IMR-90 (cell line): ENCODE results near the gene POLR2F. TPM values are rescaled to one million over a fixed set of nuclear protein-coding genes. Genes with fewer than 3 reads are reported as not detected.

Experiments
- ATAC-seq: fragments of 200-7000 bp; cut with Tn5 transposase; 2 replicates; pipeline ENCODE4 v1.9.1; 2020; ENCODE audit warnings: low read depth, mild to moderate bottlenecking, moderate library complexity
- BruUV-seq: library from RNA; stranded (reverse); fragments of 400-500 nt; replicated peaks from 2 replicates; lab custom pipeline; 2021; lab: Mats Ljungman, UMichigan
- CTCF ChIA-PET: fragments of 300-600 bp; formaldehyde crosslinking; extraction: SDS; loops from one replicate; lab custom pipeline; 2021; ENCODE audit warnings: antibody characterized with exemption; lab: Yijun Ruan, JAX
- POLR2A ChIA-PET: fragments of 300-600 bp; sonication (Branson Sonifier 250); formaldehyde crosslinking; loops from one replicate; lab custom pipeline; 2022; ENCODE audit warnings: antibody characterized with exemption; ENCODE audit not compliant: unreplicated experiment; lab: Charles Lee
- DNase-seq: peaks from one replicate; pipeline ENCODE4 v3.0.0; 2013
- H2AFZ ChIP-seq: replicated peaks from 2 replicates; pipeline ENCODE3; 2013; ENCODE audit warnings: low read length, mild to moderate bottlenecking; ENCODE audit not compliant: poor library complexity
- H2AK5ac ChIP-seq: 2 replicates; pipeline ENCODE4 v1.6.1; 2013; ENCODE audit warnings: low read depth, low read length, inconsistent platforms
- H2AK9ac ChIP-seq: replicated peaks from 2 replicates; pipeline ENCODE3; 2013; ENCODE audit warnings: mild to moderate bottlenecking, low read depth, low read length, moderate library complexity; ENCODE audit not compliant: poor library complexity
- H2BK120ac ChIP-seq: 2 replicates; pipeline ENCODE4 v1.6.1; 2013; ENCODE audit warnings: low read depth, low read length, inconsistent platforms
- H2BK15ac ChIP-seq: 3 replicates; pipeline ENCODE4 v1.6.1; 2013; ENCODE audit warnings: low read depth, low read length, inconsistent platforms
- H2BK20ac ChIP-seq: 2 replicates; pipeline ENCODE4 v1.6.1; 2013; ENCODE audit warnings: low read depth, mild to moderate bottlenecking, inconsistent platforms, low read length, moderate library complexity
- H2BK5ac ChIP-seq: 2 replicates; pipeline ENCODE4 v1.6.1; 2013; ENCODE audit warnings: mild to moderate bottlenecking, low read depth, low read length, inconsistent platforms; ENCODE audit not compliant: poor library complexity, severe bottlenecking
- H3K14ac ChIP-seq: replicated peaks from 2 replicates; pipeline ENCODE4 v1.6.1; 2013; ENCODE audit warnings: low read depth, low read length, inconsistent platforms
- H3K18ac ChIP-seq: 2 replicates; pipeline ENCODE4 v1.6.1; 2013; ENCODE audit warnings: low read depth, low read length, control low read depth
- H3K23ac ChIP-seq: 2 replicates; pipeline ENCODE4 v1.6.1; 2013; ENCODE audit warnings: low read depth, low read length, inconsistent platforms
- H3K27ac ChIP-seq: 2 replicates; pipeline ENCODE4 v1.5.1; 2013; ENCODE audit warnings: mild to moderate bottlenecking, control low read depth, low read length; ENCODE audit not compliant: insufficient read depth
- H3K27me3 ChIP-seq: 2 replicates; pipeline ENCODE4 v1.6.1; 2013; ENCODE audit warnings: low read length; ENCODE audit not compliant: control insufficient read depth, insufficient read depth
- H3K36me3 ChIP-seq: 2 replicates; pipeline ENCODE4 v1.6.1; 2013; ENCODE audit warnings: low read length, mixed read lengths; ENCODE audit not compliant: control insufficient read depth, insufficient read depth
- H3K4ac ChIP-seq: 2 replicates; pipeline ENCODE4 v1.6.1; 2013; ENCODE audit warnings: low read depth, low read length, inconsistent platforms
- H3K4me1 ChIP-seq: 2 replicates; pipeline ENCODE4 v1.6.1; 2013; ENCODE audit warnings: low read length, mixed read lengths; ENCODE audit not compliant: control insufficient read depth, insufficient read depth
- H3K4me2 ChIP-seq: 2 replicates; pipeline ENCODE4 v1.6.1; 2013; ENCODE audit warnings: low read depth, mild to moderate bottlenecking, control low read depth, low read length, moderate library complexity
- H3K4me3 ChIP-seq: 2 replicates; pipeline ENCODE4 v1.5.1; 2013; ENCODE audit warnings: low read depth, mild to moderate bottlenecking, control low read depth, low read length, moderate library complexity; ENCODE audit not compliant: insufficient read depth
- H3K56ac ChIP-seq: 2 replicates; pipeline ENCODE4 v1.6.1; 2013; ENCODE audit warnings: low read length, inconsistent platforms; ENCODE audit not compliant: insufficient read depth; ENCODE audit errors: extremely low read depth
- H3K79me1 ChIP-seq, 2 experiments: 2 replicates each; pipeline ENCODE4 v1.6.1; 2013; ENCODE audit warnings: low read length in 2 of 2, inconsistent platforms in 1 of 2, low read depth in 1 of 2
- H3K9ac ChIP-seq: 2 replicates; pipeline ENCODE4 v1.6.1; 2013; ENCODE audit warnings: low read depth, low read length, control low read depth
- H3K9me1 ChIP-seq: 2 replicates; pipeline ENCODE4 v1.6.1; 2013; ENCODE audit warnings: low read length, inconsistent platforms; ENCODE audit not compliant: insufficient read depth
- H3K9me3 ChIP-seq: 2 replicates; pipeline ENCODE4 v1.6.1; 2013; ENCODE audit warnings: low read length; ENCODE audit not compliant: control insufficient read depth, insufficient read depth
- H4K20me1 ChIP-seq: 2 replicates; pipeline ENCODE4 v1.6.1; 2013; ENCODE audit warnings: low read length, inconsistent platforms; ENCODE audit not compliant: insufficient read depth
- H4K5ac ChIP-seq: 2 replicates; pipeline ENCODE4 v1.6.1; 2013; ENCODE audit warnings: mild to moderate bottlenecking, low read depth, low read length, control low read depth
- H4K8ac ChIP-seq, 2 experiments: 2 replicates each; pipeline ENCODE4 v1.6.1; 2013; ENCODE audit warnings: low read depth in 2 of 2, low read length in 2 of 2, control low read depth in 1 of 2, inconsistent platforms in 1 of 2
- H4K91ac ChIP-seq: 2 replicates; pipeline ENCODE4 v1.6.1; 2013; ENCODE audit warnings: low read depth, low read length, inconsistent platforms; ENCODE audit not compliant: insufficient read depth
- BHLHE40 ChIP-seq: fragments of 150-350 bp; IDR thresholded peaks from 2 replicates; pipeline ENCODE4 v1.6.1; 2016; ENCODE audit warnings: mild to moderate bottlenecking, low read depth, low read length
- CEBPB ChIP-seq: IDR thresholded peaks from 2 replicates; pipeline ENCODE4 v1.6.1; 2012; ENCODE audit warnings: low read depth, low read length, improper control_type of control experiment
- CHD1 ChIP-seq: IDR thresholded peaks from 2 replicates; pipeline ENCODE4 v1.6.1; 2012; ENCODE audit warnings: low read depth, low read length, improper control_type of control experiment
- CTCF ChIP-seq: conservative IDR thresholded peaks from 2 replicates; pipeline ENCODE4 v1.5.1; 2012; ENCODE audit warnings: mild to moderate bottlenecking, low read depth, low read length, improper control_type of control experiment
- ELK1 ChIP-seq: fragments of 150-350 bp; IDR thresholded peaks from 2 replicates; pipeline ENCODE4 v1.6.1; 2016; ENCODE audit warnings: low read depth, mild to moderate bottlenecking, low read length, moderate library complexity, borderline replicate concordance
- FOS ChIP-seq: fragments of 150-350 bp; IDR thresholded peaks from 2 replicates; pipeline ENCODE4 v1.6.1; 2016; ENCODE audit warnings: low read depth, low read length
- MAFK ChIP-seq: IDR thresholded peaks from 2 replicates; pipeline ENCODE4 v1.6.1; 2012; ENCODE audit warnings: low read depth, low read length, improper control_type of control experiment
- MAZ ChIP-seq: IDR thresholded peaks from 2 replicates; pipeline ENCODE4 v1.6.1; 2012; ENCODE audit warnings: low read depth, mild to moderate bottlenecking, low read length, improper control_type of control experiment, moderate library complexity, borderline replicate concordance
- MXI1 ChIP-seq: IDR thresholded peaks from 2 replicates; pipeline ENCODE4 v1.6.1; 2012; ENCODE audit warnings: low read depth, mild to moderate bottlenecking, low read length, moderate library complexity, borderline replicate concordance
- NFE2L2 ChIP-seq: fragments of 150-350 bp; IDR thresholded peaks from 2 replicates; pipeline ENCODE4 v1.6.1; 2016; ENCODE audit warnings: low read depth, mild to moderate bottlenecking, low read length
- POLR2A ChIP-seq: IDR thresholded peaks from 2 replicates; pipeline ENCODE4 v1.6.1; 2012; ENCODE audit warnings: mild to moderate bottlenecking, low read depth, low read length
- RAD21 ChIP-seq: IDR thresholded peaks from 2 replicates; pipeline ENCODE4 v1.6.1; 2012; ENCODE audit warnings: low read length, improper control_type of control experiment
- RCOR1 ChIP-seq: IDR thresholded peaks from 2 replicates; pipeline ENCODE4 v1.6.1; 2012; ENCODE audit warnings: mild to moderate bottlenecking, low read length, improper control_type of control experiment; ENCODE audit not compliant: insufficient replicate concordance
- RFX5 ChIP-seq: IDR thresholded peaks from 2 replicates; pipeline ENCODE4 v1.8.0; 2012; ENCODE audit warnings: low read depth, mild to moderate bottlenecking, low read length, moderate library complexity
- SMC3 ChIP-seq: fragments of 150-350 bp; IDR thresholded peaks from 2 replicates; pipeline ENCODE4 v1.6.1; 2016; ENCODE audit warnings: low read depth, mild to moderate bottlenecking, antibody characterized with exemption, low read length, moderate library complexity
- USF2 ChIP-seq: fragments of 150-350 bp; IDR thresholded peaks from 2 replicates; pipeline ENCODE4 v1.6.1; 2017; ENCODE audit warnings: mild to moderate bottlenecking, antibody characterized with exemption, low read length, low read depth
- WGBS, 2 experiments: methylation state at CpG; one replicate each; pipeline versions ENCODE4 v1.1.5 to v1.1.7; 2013; ENCODE audit warnings: missing lambda C conversion rate in 2 of 2; ENCODE audit not compliant: insufficient read length in 1 of 2; ENCODE audit errors: extremely low coverage in 2 of 2; 5-methylcytosine and 5-hydroxymethylcytosine counted together
- dilution Hi-C: fragments of 300-500 bp; cut with HindIII; formaldehyde crosslinking; loops from one replicate; pipeline ENCODE4 v1.14.3; 2018; ENCODE audit warnings: low sequenced_read_pairs; ENCODE audit not compliant: unreplicated experiment
- in situ Hi-C: fragments of 300-500 bp; cut with MboI; formaldehyde crosslinking; loops from 3 replicates; pipeline ENCODE4 v1.14.3; 2019; ENCODE audit warnings: low sequenced_read_pairs, inconsistent platforms, mixed read lengths
- intact Hi-C: fragments of 100-400 bp; cut with micrococcal nuclease; formaldehyde crosslinking; loops from 2 replicates; pipeline ENCODE4 v1.10.0; 2022
- polyA plus RNA-seq, 3 experiments: library from polyadenylated mRNA; depleted of rRNA; stranded (reverse); fragments of >200 nt; gene quantifications; 2 replicates each; pipeline ENCODE4 v1.2.3, GENCODE V29; 2012; ENCODE audit warnings: low replicate concordance in 1 of 3
- total RNA-seq: library from RNA; depleted of rRNA; stranded (reverse); fragments of >200 nt; gene quantifications from 2 replicates; pipeline ENCODE4 v1.2.3, GENCODE V29; 2012

POLR2F gene
- total and polyA plus RNA-seq, 2 of the 4 experiments (the other 2 are of a cell fraction): 26.0 to 147 TPM

GRCh38 chr22:37920126-37920525 lies 33.4 kb upstream of the POLR2F start:
- Histone ChIP-seq H2AFZ (no peak overlapping the region), H4K8ac (no peak overlapping the region), H2BK15ac (no peak overlapping the region), H3K4me2 (no peak overlapping the region), H4K20me1 (peaks cover 7% of the 10 kb centered on the region), H3K79me1 (peaks cover 0 to 23% of the 10 kb centered on the region in 2 experiments; a peak in 1 of 4 replicates), H3K27me3 (no peaks in the 10 kb centered on the region), H2BK120ac (no peak overlapping the region), H3K9me1 (no peaks in the 10 kb centered on the region), H2AK5ac (no peak overlapping the region), H2BK5ac (no peak overlapping the region), H3K4ac (no peak overlapping the region), H3K36me3 (peaks cover 57% of the 10 kb centered on the region), H3K14ac (no peak overlapping the region), H3K56ac (no peak overlapping the region), H2AK9ac (no peak overlapping the region), H3K9ac (no peak overlapping the region), H4K91ac (no peak overlapping the region), H3K9me3 (no peaks in the 10 kb centered on the region), H3K27ac (no peak overlapping the region), H3K4me1 (no peaks in the 10 kb centered on the region), H2BK20ac (no peak overlapping the region), H3K23ac (no peak overlapping the region), H3K4me3 (no peak overlapping the region), H4K5ac (no peak overlapping the region), H3K18ac (no peak overlapping the region)
- no CpG with 5 or more reads among the region's 5 CpGs for WGBS, 2 experiments
- ChIA-PET POLR2A (no interaction called here), CTCF (no interaction called here)
- TF ChIP-seq POLR2A (no peak), RFX5 (no peak), MAZ (no peak), MXI1 (no peak), MAFK (no peak), ELK1 (no peak), CHD1 (no peak), RCOR1 (no peak), CTCF (no peak), SMC3 (no peak), NFE2L2 (no peak), USF2 (no peak), FOS (no peak), CEBPB (no peak), BHLHE40 (no peak), RAD21 (no peak)
- dilution Hi-C loops: no loop called here
- DNase-seq (no peak), ATAC-seq (no peak)
- in situ Hi-C loops: no loop called here
- no TSS peak for BruUV-seq
- intact Hi-C loops: no loop called here
